GM12892 (cell line): ENCODE results near the gene LMNA.

Experiments used
- POLR2A ChIP-seq: IDR thresholded peaks from 2 replicates; pipeline ENCODE4 v1.6.1; 2011; ENCODE audit warnings: low read depth, low read length, control low read depth
- TAF1 ChIP-seq: IDR thresholded peaks from 2 replicates; pipeline ENCODE4 v1.6.1; 2011; ENCODE audit warnings: low read depth, mild to moderate bottlenecking, control low read depth, low read length, borderline replicate concordance

GRCh38 chr1:156124557-156125483 lies 10.3 kb downstream of the LMNA start:
- TF ChIP-seq POLR2A (0 out of 2 replicates have a peak, but pooled peaks have one; percentile 33), TAF1 (no peak)
